ENCODE measurements around the gene TRAP1.
"Not testable (repeated sequence)": the region's sequence is repeated elsewhere in the genome, so short reads cannot be mapped to it uniquely, and the experiment has no call there.

Gene TRAP1

DNA sequence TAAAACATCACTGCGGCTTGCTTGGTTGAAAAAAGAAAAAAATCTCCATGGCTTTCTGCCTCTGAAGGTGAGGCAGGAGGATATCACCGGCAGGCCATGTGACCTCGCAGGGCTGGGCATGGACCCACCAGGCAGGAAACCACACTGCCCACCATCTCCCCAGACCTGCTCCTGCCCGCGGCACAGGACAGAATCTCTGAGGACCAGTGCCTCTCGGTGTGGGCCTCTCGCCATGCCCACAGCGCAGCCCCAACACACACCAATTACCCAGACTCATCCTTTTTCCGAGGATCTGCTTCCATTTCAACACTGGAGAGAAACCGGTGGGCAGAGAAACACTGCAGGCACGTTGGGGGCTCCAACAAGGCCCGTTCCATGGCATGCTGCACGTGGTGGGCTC is 46.6 kb downstream of the TRAP1 start:
- no peak for DNase-seq

- DNase-seq = no peak
These were observed 48.2 kb downstream of the TRAP1 start for GRCh38 chr16:3669082-3669481.

DNA sequence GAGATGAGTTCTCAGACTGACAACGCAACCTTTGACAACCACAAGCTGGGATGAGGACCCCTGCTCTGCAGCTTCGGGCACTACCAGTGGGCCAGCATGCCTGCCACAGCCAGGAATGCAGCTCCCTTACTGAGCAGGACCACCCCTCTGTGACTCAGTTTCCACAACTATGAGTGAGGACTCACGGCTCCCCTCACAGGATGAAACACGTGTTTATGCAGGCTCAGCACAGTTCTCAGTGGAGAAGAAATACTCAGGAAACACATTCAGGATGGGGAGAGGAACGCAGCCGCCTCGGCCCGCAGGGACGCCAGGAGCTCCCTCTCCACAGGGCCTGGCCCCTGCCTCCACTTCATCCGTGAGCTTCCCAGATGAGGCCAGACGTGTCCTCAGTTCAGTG is 48.7 kb downstream of the TRAP1 start:
- DNase-seq = no peak

DNA sequence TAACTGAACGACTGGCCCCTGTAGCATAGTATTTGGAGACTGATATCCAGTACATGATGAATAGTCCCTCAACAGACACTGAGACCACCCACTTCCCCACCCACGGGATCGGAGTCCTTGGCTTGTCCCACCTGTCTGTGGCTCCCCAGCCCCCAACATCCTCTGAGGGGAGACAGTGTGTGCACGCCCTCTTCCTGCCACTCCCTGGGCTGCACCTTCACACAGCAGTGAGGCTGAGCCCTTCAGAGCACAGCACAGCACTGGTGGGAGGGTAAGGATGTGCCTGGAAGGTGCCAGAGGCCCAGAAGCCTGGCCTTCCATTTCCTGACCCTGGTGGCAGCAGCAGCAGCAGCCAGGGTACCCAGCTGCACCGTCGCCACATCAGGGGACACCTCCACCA is 51.8 kb downstream of the TRAP1 start:
- no peak for DNase-seq

- DNase-seq = no peak
These were observed 53.0 kb downstream of the TRAP1 start for GRCh38 chr16:3664187-3664896.

DNA sequence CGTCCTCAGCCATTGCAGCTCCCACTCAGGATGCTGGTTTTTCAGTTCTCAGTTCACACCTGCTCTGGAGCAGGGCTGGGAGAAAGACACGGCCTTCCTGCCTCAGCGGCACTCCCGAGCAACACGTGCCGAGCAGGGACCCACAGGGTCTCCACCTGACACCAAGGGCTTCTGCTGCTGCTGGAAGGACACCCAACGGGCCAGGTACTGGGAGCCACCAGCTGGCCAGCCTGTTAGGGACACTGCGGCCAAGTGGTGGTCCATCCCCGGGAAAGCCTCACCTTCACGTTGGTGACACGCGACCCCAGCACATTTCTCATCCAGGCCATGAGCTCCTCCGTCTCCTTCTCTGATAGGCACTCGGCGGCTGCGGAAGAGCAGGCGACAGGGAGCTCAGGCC is 54.7 kb downstream of the TRAP1 start:
- DNase-seq = no peak

DNA sequence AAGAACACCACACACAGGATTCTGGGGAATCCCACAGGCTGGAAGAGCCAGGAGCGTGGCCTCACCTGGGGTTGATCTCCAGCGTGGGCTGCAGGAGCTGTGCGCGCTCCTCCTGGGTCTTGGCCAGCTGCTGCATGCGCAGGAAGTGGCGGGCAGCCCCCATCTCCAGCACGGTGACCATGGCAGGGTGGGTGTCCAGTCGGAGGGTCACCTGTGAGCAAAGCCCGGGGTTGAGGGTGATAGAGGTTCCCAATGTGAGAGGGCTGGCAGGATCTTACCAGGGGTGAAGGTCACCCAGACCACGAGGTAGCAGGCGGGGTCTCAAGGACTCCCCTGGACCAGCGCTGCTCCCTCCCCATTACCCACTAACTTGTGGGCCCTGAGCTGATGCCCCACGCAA is 55.4 kb downstream of the TRAP1 start:
- DNase-seq = no peak

DNA sequence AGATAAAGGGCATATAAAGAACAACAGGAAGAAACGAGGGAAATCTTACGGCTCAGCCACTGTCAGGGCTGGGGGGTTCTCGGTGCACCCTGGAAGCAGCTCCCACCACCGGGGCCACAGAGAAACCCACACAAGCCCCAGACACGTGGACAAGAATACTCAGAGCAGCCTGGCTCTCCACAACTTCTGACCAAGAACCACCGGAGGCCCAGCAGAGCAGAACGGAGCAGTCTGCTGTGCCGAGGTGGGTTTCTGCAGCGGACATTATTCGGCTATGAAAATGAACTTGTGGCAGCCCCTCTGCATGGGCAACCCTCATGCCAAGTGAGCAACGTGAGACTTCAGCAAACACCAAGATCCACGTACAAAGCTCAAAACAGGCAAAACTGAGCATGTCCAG is 56.0 kb downstream of the TRAP1 start:
- no peak for DNase-seq

- DNase-seq = no peak
These were observed 58.1 kb downstream of the TRAP1 start for GRCh38 chr16:3659251-3659650.

DNA sequence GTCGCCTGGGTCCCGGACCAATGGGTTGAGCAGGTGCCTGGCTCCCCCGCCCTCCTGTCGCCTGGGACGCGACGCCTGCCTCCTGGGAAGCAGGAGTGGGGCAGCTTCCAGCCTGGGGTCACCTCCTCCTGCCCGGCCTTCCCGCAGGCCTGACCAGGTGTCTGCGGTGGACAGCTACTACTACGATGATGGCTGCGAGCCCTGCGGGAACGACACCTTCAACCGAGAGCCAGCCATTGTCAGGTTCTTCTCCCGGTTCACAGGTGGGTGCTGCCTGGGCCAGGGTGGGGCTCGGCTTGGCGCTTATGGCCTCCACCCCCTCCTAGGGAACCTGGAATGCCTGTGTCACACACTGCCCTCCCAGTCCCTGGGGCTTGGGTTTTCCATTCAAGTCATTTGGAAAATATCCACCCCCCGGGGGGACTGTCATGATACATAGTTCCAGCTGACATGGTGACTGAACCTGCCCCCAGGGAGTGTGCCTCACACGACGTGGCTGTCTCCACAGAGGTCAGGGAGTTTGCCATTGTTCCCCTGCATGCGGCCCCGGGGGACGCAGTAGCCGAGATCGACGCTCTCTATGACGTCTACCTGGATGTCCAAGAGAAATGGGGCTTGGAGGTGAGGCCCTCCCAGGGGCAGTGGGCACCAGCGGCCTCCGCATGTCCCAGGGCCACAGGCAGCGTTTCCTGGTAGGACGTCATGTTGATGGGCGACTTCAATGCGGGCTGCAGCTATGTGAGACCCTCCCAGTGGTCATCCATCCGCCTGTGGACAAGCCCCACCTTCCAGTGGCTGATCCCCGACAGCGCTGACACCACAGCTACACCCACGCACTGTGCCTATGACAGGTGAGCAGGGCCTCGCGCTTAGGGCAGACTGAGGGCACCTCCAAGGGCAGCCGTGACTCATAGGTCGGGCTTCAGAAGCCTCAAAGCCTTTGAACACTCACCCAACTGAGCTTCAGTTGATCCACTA is 60.5 kb downstream of the TRAP1 start:
- no peak for DNase-seq

- not testable (repeated sequence) for DNase-seq
These were observed 61.2 kb downstream of the TRAP1 start for GRCh38 chr16:3656160-3656490.

DNA sequence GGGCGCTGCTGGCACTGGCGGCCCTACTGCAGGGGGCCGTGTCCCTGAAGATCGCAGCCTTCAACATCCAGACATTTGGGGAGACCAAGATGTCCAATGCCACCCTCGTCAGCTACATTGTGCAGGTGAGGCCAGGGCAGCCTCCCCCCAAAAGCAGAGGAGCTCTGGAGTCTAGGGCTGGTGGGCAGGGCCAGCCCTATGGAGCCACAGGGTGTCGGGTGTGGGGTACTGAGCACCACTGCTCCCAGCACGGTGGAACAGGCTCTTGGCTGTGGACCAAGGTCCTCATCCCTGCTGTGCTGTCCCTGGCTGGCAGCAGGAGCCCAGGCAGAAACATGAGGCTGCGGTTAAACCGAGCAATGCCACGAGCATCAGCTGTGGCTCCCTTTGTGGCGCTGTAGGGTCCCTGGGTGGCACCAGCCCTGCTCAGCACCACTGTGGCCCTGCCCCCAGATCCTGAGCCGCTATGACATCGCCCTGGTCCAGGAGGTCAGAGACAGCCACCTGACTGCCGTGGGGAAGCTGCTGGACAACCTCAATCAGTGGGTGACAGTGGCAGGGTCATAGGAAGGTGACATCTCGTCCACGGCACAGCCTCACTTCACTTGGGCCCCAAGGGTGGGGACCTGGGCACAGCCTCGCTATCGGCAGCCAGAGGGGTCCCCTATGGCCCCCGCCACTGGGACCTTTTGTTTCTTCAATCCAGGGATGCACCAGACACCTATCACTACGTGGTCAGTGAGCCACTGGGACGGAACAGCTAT is 61.7 kb downstream of the TRAP1 start:
- DNase-seq = no peak

- DNase-seq = no peak
These were observed 62.3 kb downstream of the TRAP1 start for GRCh38 chr16:3655030-3655395.

GRCh38 chr16:3654249-3654991 is 62.9 kb downstream of the TRAP1 start, which contains the start of gene DNASE1:
DNASE1 (plus strand) TSS chr16:3654691; CDS start chr16:3655374, 683 bp downstream.
- DNase-seq = peak; percentile 80

GRCh38 chr16:3652373-3653195 is 64.7 kb downstream of the TRAP1 start:
- DNase-seq = peak; percentile 70

GRCh38 chr16:3651461-3652372 is 65.6 kb downstream of the TRAP1 start:
- DNase-seq = no peak

DNA sequence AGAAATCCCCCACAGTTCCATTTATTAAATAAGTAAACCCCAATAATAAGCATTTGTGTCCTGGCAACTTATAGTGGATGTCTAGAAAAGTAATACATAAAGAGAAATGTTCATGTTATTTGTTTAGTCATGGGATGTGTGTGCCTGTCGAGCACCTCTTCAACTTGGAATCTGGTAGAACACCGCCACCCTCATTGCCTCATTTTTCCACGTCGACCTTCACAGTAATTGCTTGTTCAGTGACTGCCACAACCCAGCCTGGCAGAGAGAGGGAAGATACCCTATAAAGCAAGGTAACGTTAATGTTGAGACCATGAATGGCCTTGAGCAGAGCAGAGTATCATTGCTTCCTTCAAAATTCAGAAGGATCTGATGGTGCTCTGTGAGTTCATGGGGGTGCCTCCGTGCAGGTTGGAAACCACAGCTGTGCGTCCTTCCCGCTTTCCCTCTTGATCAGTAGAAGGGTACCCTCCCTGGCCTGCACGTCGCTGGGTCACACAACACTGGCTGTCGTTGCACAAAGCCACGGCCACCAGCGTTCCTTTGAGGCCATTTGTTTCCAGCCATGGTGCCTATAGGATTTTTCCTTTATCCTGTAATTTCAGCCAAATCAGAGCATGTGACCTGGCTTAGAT is 66.6 kb downstream of the TRAP1 start:
- DNase-seq = no peak

DNA sequence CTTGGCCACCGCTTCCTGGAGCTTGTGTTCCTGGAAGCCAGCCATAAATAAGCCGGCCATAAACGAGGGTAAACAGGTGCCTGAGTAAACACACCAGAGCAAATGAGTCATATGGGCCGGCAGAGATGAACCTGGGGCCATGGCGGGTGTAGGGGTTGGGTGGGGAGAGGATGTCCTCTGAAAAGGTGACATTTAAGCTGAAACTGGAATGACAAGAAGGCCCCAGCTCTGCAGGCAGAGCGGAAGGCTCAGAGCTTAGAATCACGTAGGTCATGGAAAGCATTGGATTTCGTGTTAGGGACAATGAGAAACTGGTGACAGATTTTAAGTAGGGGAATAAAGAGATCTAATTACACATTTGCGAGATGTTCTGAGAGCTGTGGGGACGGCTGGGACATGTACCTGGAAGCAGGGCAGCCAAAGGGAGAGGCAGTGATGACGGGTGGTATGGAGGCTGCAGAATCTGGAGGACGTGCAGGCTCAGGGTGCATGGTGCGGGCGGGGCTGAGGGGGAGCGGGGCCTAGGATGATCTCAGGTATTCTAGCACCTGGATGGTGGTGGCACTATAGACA is 70.9 kb downstream of the TRAP1 start:
- peak; percentile 55 for DNase-seq

DNA sequence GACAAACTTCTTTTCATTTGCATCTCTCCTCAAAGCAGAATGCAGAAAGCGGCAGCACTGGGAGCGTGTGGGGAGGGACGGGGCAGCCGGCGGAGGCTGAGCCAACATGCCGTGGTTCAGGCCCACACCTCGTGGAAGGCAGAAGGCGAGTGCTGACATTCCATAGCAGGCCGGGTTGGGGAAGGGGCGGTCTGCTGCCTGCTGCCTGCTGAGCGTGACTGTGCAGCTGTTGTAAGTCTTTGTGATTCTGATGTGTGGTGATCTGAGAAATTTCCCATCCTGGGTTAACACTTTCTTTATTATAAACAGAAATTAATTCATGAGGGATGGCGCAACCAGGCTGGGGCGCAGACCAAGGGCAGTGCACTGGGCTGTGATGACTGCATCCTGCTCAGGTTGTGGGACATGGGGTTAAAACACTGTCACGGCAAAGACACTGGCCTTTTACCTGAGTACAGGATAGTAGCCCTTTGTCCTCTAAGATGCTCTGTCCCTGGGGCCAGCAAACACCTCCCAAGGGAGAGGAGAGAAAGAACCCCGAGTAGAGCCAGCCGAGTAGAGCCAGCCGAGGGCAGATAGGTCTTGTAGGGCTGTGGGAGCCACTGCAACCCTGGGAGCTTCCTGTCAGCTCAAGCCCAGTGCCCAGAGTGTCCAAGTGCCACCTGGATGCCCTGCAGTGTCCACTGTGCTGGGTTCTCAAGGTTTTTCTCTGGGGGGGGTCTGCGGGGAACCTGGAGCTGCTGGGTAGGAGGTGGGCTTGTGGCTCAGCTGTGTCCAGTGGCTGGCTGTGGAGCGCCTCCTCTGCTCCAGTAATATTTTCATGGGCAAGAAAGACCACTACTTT is 71.6 kb downstream of the TRAP1 start:
- DNase-seq = peak; percentile 30

All from NCI-H146 (cell line).